DMS79 (cell line): ENCODE data around the gene ZNF554.
A peak's percentile ranks its signal among the peaks of the same experiment; 100 is the strongest.

Source experiments
- DNase-seq: peaks from one replicate; lab custom pipeline; 2025; lab: John Stamatoyannopoulos, UW

The ZNF554 gene

DNA sequence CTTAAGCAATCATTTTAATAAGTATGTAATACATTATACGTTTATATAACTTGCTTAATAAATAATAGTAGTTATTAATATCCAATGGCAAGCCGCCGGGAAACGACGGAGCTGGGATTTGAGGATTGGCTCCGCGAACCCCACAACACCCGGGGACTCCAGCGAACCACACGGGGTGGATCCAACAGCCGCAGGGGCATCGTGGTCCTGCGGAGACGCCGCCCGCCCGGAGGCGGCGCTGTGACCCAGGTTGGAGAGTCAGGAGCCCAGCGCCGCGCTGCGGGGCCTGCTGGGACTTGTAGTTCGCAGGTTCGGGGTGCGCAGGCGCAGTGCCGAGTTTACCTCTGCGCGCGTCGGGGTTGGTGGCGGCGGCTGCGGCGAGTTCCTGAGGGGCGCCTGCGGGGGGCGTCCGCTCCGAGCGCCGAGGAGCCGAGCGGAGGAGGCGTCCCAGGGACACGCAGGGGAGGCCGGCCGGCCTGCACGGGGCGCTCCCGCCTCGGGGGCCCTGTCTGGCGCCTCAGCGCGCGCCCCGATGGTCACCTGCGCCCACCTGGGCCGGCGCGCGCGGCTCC, at the start of gene ZNF554:
Gene ZNF554 (plus strand): TSS at position 329 of the 572 bp plus-strand sequence. CDS start 204 bp downstream, at position 533.
- DNase-seq, result peak; percentile 90

DNA sequence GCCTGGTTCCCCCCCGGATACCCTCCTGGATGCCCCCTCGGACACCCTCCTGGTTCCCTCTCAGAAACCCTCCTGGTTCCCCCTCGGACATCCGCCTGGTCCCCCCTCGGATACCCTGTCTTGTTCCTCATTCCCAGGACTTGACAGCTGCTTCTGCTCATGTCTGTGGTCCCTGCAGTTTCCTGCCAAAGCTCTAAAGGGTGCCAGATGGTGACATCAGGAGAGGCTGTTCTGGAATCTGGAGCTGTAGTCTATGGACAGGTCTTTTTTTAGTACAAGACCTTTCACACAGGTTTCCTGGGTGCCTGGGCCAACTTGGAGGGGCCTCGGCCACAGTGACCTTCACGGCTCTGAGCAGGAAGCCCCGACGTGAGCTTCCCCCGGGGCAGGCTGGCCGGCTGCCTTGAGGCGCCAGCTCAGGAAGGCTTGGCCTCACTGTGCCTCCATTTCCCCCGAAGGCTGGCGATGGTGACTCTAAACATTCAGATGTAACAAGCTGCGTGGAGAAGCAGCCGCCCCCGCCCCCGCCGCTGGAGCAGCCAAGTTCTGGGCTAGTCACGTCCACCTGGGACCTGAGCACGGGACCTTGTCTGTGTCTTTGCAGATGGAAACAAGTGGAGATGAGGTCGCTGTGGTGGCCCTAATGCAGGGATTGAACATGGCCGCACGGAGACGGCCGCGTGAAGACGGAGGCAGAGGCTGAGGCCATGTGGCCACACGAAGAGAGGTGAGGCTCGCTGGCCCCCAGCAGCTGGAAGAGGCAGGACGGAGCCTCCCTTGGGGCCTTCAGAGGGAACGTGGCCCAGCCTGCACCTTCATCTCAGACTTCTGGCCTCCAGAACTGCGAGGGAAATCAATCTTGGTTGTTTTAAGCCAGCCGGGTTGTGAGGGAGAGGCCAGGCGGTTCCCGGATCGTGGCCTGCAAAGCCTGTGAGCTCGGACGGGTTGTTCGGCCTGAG, 49.3 kb upstream of the ZNF554 start:
- no peak for DNase-seq

DNA sequence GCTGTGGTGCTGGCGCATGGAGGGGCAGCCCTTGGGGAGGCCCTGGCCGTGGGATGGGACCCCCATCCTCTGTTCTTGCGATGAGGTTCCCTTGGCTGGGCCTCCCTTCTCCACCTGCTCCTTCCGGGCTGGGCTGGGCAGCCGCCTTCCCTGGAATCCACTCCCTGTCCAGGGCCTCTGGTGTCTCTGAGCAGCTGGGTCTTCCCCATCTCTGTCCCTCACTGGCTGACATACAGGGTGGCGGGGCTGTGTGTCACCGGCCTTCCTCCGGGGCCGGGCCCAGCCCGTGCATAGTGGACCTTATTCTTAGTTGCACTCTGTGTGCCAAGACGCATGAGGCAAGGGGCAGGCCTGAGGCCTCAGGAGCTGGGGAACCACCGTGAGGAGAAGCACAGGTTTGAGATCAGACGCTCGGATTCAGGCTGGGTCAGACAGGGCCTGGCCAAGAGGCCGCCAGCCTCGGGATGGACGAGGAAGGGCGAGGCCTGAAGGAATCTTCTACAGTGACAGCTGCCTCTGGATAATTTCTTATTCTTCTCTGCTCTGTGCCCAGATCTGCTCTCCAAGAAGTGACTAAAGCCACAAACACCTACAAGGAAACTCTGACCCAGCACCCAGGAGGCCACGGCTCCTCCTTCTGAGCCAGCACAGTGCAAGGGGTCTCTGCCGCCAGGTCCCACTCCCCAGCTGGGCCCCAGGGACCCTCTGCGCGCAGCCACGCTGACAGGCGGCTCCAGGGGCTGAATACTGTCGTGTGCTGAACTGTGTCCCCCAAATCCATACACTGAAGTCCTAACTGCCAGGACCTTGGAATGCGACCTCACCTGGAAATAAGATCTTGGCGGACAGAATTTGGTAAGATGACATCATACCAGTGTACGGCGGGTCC, 47.6 kb upstream of the ZNF554 start:
- DNase-seq, result no peak

DNA sequence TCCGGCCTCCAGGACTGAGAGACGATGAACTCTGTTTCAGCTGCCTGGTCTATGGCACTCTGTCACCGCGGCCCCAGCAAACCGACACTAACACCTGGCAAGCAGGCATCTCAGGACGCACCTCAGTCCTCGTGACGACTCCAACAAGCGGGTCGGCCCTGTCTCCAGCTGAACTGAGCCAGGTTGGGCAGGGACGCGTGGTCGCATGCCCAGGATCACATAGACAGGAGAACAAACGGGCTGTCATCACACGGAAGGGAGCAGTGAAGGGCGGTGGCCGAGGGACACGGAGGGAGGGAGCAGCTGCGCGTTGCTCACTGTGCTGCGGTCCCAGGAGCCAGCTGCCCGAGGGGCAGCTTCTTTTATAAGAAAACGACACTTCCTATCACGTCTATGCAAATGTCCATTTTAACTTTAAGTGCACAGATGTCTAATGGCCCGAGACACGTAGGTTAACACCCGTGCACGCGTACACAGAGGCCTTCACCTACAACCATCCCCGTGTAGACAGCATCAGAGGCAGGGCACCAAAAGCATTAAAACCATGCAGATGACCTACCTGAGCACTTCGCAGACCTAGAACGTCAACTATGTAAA, 45.5 kb upstream of the ZNF554 start:
- no peak for DNase-seq

DNA sequence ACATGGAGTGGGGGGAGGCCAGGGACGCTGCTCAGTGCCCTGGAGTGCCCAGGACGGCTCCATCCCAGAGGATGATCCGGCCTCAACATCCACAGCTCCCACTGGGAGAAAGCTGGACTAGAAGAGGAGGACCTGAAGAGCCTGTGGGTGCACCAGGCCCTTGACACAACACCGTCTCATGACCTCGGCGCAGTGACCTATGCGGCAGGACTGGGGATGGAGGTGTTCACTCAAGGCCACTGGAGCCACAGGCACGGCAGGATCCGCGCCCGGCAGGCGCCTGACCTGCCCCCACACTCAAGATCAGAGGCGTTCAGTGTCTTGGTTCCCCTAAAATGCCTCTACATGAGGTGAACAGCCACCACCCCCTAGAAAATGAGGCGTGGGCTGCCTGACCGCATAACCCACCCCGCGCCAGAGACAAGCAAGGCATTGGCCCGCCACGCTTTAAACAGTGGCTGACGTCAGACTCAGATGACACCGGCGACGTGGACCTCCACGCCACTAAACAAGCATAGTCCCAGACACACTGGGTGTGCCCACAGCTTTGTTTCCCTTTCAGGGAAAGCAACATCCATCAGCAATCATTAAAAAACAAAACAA, 44.6 kb upstream of the ZNF554 start:
- no peak for DNase-seq

DNA sequence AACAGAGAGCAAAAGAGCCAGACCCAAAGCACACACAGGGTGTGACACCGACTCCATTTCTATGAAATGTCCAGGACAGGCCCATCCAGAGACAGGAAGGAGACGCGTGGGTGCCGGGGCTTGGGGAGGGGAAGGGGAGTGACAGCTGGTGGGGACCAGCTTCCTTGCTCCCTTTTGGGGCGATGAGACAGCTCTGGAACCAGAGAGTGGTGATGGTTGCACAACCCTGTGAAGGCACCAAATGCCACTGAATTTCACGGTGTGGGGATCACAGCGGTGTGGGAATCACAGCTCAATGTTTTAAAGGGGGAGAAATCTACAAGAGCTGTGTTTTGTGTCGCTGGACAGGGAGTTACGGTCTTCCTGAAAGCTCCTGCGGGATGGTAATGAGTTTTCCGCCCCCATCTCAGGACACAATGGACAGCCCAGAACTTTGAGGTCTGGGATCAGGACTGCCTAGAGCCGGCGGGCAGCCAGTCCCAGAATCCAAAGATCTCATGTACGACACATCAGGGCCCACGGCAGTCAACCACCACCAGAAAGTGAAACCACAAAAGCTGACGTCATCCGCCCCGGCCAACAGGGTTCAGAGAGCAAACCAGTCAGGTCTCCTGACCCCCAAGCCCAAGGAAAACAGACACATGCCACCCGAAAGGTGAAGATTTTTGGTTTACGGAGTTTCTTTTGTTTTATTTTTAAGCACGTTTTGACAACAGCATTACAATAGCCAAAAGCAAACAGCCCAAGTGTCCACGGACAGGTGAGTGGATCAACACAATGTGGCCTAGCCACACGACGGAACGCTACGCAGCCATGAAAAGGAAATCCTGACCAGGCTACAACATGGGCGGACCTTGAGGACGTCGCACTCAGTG, 43.9 kb upstream of the ZNF554 start:
- no peak for DNase-seq

DNA sequence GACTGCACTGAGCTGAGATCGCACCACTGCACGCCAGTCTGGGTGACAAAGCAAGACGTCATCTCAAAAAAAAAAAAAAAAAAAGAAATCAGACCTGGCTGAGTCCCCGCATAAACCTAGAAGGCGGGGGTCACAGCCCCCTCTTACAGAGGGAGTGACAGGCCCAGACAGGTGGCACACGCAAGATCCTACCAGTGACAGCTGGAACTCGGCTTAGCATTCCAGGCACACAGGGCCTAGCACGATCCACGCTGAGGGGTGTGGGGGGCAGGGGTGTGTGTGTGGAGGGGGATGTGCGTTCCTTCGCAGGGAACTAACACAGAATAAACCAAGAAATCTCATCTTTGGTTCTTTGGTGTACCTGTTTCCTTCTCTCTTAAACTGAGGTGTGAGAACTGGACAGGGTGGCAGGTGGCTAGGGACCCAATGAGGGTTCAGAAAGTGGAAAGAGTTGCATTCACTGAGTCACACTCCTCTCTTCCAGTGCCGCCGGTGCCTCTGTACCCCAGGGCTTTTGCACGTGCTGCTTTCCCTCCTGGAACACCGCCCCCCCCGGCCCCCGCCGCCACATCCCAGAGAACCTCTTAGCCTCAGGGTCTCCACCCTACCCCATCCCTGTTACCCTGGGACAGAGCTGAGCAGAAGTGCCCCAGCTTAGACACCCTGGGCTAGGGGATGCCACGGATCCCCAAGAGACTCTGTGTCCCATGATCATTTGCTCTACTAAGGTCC, 41.5 kb upstream of the ZNF554 start:
- no peak for DNase-seq

DNA sequence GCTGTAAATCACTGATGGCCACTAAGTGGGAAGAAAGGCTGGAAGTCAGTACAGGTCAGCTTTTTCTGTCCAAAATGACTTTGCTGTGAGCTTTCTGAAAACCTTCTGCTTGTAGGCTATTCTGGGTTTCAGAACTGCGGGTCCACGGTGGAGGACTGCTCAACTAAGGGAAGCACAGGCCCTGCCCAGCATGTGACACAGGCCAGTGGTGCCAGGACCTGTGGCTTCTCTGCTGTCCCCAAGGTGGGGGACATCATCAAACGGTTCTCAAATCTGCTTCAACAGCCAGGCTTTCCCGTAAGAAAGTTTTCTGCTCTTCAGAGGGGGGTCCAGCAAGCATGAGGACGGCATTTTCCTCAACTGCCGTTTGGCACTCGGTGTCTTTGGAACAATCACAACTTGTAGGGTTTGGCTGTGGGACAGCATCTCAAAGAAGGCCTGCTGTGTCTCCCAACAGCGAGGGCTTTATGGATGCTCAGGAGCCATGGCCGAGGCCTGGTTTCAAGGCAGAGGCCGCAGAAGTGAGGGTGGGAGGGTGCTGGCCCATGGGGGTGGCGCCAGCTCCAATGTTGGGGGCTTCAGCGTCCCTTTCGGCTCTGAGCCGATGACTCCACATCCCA, 40.4 kb upstream of the ZNF554 start:
- no peak for DNase-seq

DNA sequence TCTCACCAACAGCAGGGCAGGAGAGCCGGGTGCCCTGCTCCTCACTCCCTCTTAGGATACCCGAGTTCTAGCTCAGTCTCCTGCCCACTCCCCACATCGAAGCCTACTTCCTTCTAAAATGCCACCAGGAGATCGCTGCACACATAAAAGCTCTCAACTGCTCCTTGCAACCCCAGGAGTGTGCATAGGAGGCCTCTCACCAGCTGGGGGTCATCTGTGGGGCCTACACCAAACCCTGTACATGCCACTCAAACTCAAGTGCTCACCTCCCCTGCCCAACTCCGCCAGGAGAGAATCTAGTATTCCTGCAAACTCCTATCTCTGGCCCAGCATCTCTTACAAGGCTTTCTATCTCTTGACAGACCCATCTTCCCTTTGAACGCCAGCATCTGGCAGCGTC, 39.4 kb upstream of the ZNF554 start:
- DNase-seq, result no peak

DNA sequence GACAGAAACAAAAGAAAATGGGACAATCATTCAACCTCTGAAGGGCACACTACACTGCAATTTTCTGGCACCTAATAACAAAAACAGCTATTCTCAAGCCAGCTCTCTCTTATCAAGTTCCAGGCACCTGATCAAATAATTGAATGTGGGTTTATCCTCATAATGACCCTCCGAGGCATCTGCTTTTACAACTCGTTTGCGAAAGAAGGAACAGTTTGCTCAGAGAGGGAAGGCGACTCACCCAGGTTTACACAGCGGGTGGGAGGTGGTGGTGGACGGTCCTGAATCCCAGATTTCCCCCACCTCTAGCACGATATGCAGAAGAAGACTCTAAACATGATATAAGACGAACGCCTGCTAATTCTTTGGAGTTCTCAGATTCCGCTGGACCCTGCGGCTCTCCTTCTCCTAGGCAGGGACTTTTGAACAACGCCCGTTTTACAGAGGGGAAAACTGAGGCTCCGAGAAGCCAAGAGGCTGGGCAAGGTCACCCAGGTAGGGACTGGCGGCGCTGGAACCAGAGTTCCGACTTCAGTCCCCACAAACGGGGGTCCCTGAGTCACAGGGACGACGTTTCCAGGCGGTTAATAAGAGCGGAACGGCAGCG, 37.2 kb upstream of the ZNF554 start:
- no peak for DNase-seq

DNA sequence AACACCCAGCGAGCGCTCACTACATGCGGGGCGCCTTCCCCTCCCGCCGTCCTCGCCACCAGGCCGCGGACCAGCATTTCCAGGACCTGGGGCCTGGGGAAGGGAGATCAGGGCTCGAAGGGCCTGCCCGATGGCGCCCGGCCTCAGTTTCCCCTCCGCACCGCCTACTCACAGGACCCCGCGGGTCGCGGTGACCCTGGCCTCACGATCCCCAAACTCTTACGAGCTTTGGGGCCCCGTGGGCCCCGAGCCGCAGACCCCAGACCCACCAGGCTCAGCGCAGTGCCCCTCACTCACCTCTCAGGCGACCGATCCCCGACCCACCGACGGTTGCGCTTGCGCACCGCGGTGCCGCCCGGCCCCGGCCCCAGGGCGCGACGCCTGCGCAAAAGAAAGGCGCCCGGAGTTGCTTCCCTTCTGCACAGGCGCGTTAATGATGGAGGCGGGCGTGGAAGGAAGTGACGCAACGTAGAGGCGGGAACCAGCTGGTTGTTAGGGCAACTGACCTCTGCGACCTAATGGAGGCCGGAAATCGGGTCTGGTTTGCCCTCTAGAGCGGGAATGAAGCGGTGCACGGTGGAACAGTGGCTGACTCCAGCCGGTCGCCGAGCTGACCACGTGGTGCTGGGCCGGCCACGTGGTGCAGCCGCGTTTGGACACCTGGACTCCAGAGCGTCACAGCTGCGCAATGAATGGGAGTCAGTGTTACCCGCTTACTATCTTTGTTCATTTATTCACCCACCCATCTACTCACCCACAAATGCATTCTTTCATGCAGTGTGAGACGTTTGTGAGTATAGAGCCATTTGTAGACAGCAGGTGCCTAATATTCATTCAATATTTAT, 36.5 kb upstream of the ZNF554 start, which contains the start of gene SGTA:
Gene SGTA (minus strand): TSS at position 338 of the 845 bp plus-strand sequence. CDS start 14,205 bp downstream, outside the sequence.
- peak; percentile 99 for DNase-seq

DNA sequence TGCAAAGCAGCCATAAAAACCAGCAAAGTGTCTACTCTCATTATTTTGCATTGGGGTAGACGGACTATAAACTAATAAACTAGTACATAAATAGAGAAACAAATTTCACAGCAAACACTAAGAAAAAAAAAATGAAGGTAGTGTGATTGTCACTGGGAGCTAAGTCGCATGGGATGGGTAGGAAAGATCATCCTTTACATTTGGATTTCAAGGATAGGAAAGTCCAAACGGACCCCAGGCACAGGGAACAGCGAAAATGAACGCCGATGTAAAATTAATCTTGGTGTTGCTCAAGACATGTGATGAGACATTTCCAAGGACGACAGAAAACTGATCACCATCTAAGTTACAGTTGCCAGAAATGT, 35.9 kb upstream of the ZNF554 start:
- no peak for DNase-seq

DNA sequence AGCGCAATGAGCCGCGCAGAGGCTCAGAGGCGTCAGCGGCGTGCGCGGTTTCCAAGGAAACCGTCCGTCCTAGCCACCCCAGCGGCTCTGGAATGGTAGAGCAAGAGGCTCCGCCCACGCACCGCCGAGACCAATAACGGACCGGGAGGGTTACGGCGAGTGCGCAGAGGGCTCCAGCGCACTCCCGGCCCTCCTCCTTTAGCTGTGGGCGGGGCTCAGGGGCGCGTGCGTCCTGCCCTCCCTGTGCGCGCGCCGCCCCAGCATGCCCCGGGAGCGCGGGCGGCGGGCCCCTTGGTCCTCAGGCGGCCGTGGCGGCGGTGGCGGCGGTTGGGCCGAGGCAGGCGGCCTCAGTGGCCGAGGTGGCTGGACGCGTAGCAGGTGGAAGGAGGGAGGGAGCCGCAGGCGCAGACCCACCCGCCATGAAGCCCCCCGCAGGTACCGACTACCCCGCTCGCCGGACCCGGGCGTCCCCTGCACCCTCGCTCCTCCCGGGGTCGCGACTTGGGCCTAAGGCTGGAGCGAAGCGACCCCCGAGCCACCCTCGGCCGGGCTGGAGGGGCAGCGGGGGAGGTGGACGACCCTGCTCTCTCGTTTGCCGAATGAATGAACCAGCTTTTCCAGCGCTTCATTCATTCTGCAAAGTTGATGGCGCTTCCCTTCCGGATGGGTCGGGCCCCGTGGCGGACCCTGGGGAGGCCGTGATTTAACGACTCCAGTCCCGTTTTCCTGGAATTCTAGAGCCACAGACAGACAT, 34.2 kb upstream of the ZNF554 start, which contains the start of gene THOP1:
Gene THOP1 (plus strand): TSS at position 260 of the 754 bp plus-strand sequence. CDS start 160 bp downstream, at position 420.
- peak; percentile 95 for DNase-seq

DNA sequence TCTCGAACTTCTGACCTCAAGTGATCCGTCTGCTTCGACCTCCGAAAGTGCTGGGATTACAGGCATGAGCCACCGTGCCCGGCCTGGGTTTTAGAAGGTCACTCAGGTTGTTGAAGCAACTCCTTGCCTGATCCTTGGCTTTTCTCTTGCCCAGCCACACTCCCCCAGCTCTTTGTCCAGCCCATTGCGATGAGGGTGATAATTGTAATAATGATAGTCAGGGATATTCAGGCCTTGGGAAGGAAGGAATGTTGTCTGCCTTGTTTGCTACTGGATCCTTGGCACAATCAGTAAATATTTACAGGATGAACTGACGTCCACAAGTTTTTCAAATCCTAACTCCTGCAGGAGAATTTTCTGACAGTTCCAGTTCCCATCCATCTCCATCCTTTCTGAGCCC, 32.6 kb upstream of the ZNF554 start:
- DNase-seq, result no peak

DNA sequence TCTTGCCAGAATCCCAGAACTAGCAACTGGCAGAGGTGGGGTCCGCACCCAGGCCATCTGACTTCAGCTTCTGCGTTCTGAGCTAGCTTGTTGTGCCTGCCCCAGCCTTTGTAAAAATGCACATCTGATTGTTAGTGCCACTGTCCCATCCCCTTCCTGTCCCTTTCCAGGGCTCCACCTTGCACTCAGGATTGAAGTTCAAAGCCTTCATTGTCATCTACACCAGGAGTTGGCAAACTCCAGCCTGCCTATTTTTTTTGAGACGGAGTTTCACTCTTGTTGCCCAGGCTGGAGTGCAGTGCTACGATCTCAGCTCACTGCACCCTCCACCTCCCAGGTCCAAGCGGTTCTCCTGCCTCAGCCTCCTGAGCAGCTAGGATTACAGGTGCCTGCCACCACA, 31.4 kb upstream of the ZNF554 start:
- no peak for DNase-seq

DNA sequence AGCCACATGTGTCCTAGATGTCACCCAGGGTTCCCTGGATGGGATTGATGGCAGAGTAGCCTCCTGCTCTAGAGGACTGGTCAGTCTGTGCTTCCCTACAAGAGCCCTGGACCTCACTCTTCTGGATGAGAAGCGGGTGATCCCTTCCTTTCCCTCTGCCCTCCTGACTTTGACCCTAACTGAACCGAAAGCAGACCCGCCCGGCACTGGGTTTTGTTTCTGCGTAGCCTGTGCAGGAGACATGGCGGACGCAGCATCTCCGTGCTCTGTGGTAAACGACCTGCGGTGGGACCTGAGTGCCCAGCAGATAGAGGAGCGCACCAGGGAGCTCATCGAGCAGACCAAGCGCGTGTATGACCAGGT, 29.5 kb upstream of the ZNF554 start:
- DNase-seq, result no peak
